H9 (cell line): ENCODE results near the gene PPP1R18. TPM values are rescaled to one million over a fixed set of nuclear protein-coding genes. Genes with fewer than 3 reads are reported as not detected.

Experiments used
- DNase-seq: peaks from one replicate; pipeline ENCODE4 v3.0.0-alpha.2; 2017
- H2AFZ ChIP-seq: one replicate; pipeline ENCODE4 v1.6.1; 2013; ENCODE audit warnings: mild to moderate bottlenecking, low read length, control low read depth, moderate library complexity
- H2AK5ac ChIP-seq: 2 replicates; pipeline ENCODE4 v1.6.1; 2013; ENCODE audit warnings: low read length, control low read depth, mixed read lengths; ENCODE audit not compliant: insufficient read length
- H2BK120ac ChIP-seq: one replicate; pipeline ENCODE4 v1.6.1; 2013; ENCODE audit warnings: low read depth, mild to moderate bottlenecking, low read length, control low read depth, inconsistent platforms; ENCODE audit not compliant: poor library complexity, severe bottlenecking
- H2BK12ac ChIP-seq: 2 replicates; pipeline ENCODE4 v1.6.1; 2013; ENCODE audit warnings: low read length, control low read depth, mixed read lengths, low read depth; ENCODE audit not compliant: insufficient read length
- H2BK15ac ChIP-seq: 2 replicates; pipeline ENCODE4 v1.6.1; 2013; ENCODE audit warnings: low read depth, low read length, control low read depth
- H2BK20ac ChIP-seq: one replicate; pipeline ENCODE4 v1.6.1; 2013; ENCODE audit warnings: low read depth, mild to moderate bottlenecking, low read length, control low read depth, inconsistent platforms; ENCODE audit not compliant: poor library complexity, severe bottlenecking
- H2BK5ac ChIP-seq: 2 replicates; pipeline ENCODE4 v1.6.1; 2013; ENCODE audit warnings: low read length, control low read depth, mixed read lengths; ENCODE audit not compliant: insufficient read length
- H3K14ac ChIP-seq: 2 replicates; pipeline ENCODE4 v1.6.1; 2013; ENCODE audit warnings: low read length, control low read depth; ENCODE audit not compliant: insufficient read depth
- H3K18ac ChIP-seq: 2 replicates; pipeline ENCODE4 v1.6.1; 2013; ENCODE audit warnings: low read depth, mild to moderate bottlenecking, mixed read lengths, low read length, control low read depth; ENCODE audit not compliant: insufficient read length
- H3K23ac ChIP-seq: 2 replicates; pipeline ENCODE4 v1.6.1; 2013; ENCODE audit warnings: low read length, control low read depth, mixed read lengths, low read depth; ENCODE audit not compliant: insufficient read length
- H3K23me2 ChIP-seq: 2 replicates; pipeline ENCODE4 v1.6.1; 2013; ENCODE audit warnings: low read depth, mild to moderate bottlenecking, mixed read lengths, low read length, control low read depth; ENCODE audit not compliant: insufficient read length, poor library complexity, severe bottlenecking
- H3K27ac ChIP-seq: 2 replicates; pipeline ENCODE4 v1.5.1; 2013; ENCODE audit warnings: low read length, control low read depth, mixed read lengths, low read depth; ENCODE audit not compliant: insufficient read length
- H3K27me3 ChIP-seq: 2 replicates; pipeline ENCODE4 v1.6.1; 2013; ENCODE audit warnings: low read length, control low read depth, inconsistent platforms; ENCODE audit not compliant: insufficient read depth
- H3K4ac ChIP-seq: 2 replicates; pipeline ENCODE4 v1.6.1; 2013; ENCODE audit warnings: low read depth, mild to moderate bottlenecking, control low read depth, inconsistent platforms, low read length, moderate library complexity
- H3K4me1 ChIP-seq: 2 replicates; pipeline ENCODE4 v1.6.1; 2013; ENCODE audit warnings: low read length, control low read depth, inconsistent platforms; ENCODE audit not compliant: insufficient read depth
- H3K4me2 ChIP-seq: 2 replicates; pipeline ENCODE4 v1.6.1; 2013; ENCODE audit warnings: low read length, control low read depth, mixed read lengths; ENCODE audit not compliant: insufficient read length, insufficient read depth
- H3K56ac ChIP-seq: 2 replicates; pipeline ENCODE4 v1.6.1; 2013; ENCODE audit warnings: low read depth, mild to moderate bottlenecking, mixed read lengths, low read length, control low read depth; ENCODE audit not compliant: insufficient read length
- H3K79me1 ChIP-seq: 2 replicates; pipeline ENCODE4 v1.6.1; 2013; ENCODE audit warnings: low read depth, mild to moderate bottlenecking, moderate library complexity, low read length, control low read depth, inconsistent platforms; ENCODE audit not compliant: insufficient read depth, poor library complexity, severe bottlenecking
- H3K79me2 ChIP-seq: 2 replicates; pipeline ENCODE4 v1.6.1; 2013; ENCODE audit warnings: low read length, control low read depth, inconsistent platforms; ENCODE audit not compliant: insufficient read depth
- H3K9ac ChIP-seq: 2 replicates; pipeline ENCODE4 v1.6.1; 2013; ENCODE audit warnings: low read length, control low read depth, mixed read lengths; ENCODE audit not compliant: insufficient read length; ENCODE audit errors: extremely low read depth
- H3K9me3 ChIP-seq: one replicate; pipeline ENCODE4 v1.6.1; 2013; ENCODE audit warnings: low read depth, low read length, inconsistent platforms; ENCODE audit not compliant: control insufficient read depth
- H3T11ph ChIP-seq: one replicate; pipeline ENCODE4 v1.6.1; 2013; ENCODE audit warnings: mild to moderate bottlenecking, low read length, control low read depth, inconsistent platforms
- H4K20me1 ChIP-seq: one replicate; pipeline ENCODE4 v1.6.1; 2013; ENCODE audit not compliant: control insufficient read depth, insufficient read length, insufficient read depth
- H4K5ac ChIP-seq: 2 replicates; pipeline ENCODE4 v1.6.1; 2013; ENCODE audit warnings: low read depth, mild to moderate bottlenecking, mixed read lengths, low read length, control low read depth; ENCODE audit not compliant: insufficient read length
- H4K8ac ChIP-seq: replicated peaks from 2 replicates; pipeline ENCODE4 v1.6.1; 2013; ENCODE audit warnings: low read length, control low read depth, mixed read lengths, low read depth; ENCODE audit not compliant: insufficient read length
- H4K91ac ChIP-seq: 2 replicates; pipeline ENCODE4 v1.6.1; 2013; ENCODE audit warnings: low read depth, mild to moderate bottlenecking, moderate library complexity, mixed read lengths, low read length, control low read depth; ENCODE audit not compliant: insufficient read length
- H3K27ac Mint-ChIP-seq, 3 experiments: 2 replicates in 2 of 3; 3 replicates in 1 of 3; pipeline ENCODE4 v1.8.0; 2020 to 2021; ENCODE audit warnings: mixed read lengths in 3 of 3, mild to moderate bottlenecking in 1 of 3, moderate library complexity in 1 of 3
- H3K27me3 Mint-ChIP-seq: 2 replicates; pipeline ENCODE4 v1.8.0; 2021; ENCODE audit warnings: low read depth, mild to moderate bottlenecking, moderate library complexity, mixed read lengths
- H3K36me3 Mint-ChIP-seq, 3 experiments: 2 replicates in 2 of 3; 3 replicates in 1 of 3; pipeline ENCODE4 v1.8.0; 2020 to 2021; ENCODE audit warnings: low read depth in 3 of 3, mixed read lengths in 3 of 3; ENCODE audit not compliant: insufficient read depth in 1 of 3
- H3K4me1 Mint-ChIP-seq, 2 experiments: 2 replicates each; pipeline ENCODE4 v1.8.0; 2020; ENCODE audit warnings: mixed read lengths in 2 of 2
- H3K4me3 Mint-ChIP-seq, 2 experiments: 2 replicates in 1 of 2; 3 replicates in 1 of 2; pipeline ENCODE4 v1.8.0; 2020 to 2021; ENCODE audit warnings: mild to moderate bottlenecking in 2 of 2, mixed read lengths in 2 of 2, moderate library complexity in 1 of 2
- H3K9me3 Mint-ChIP-seq, 2 experiments: 2 replicates in 1 of 2; 3 replicates in 1 of 2; pipeline ENCODE4 v1.8.0; 2020; ENCODE audit warnings: mild to moderate bottlenecking in 2 of 2, mixed read lengths in 2 of 2, moderate library complexity in 1 of 2
- WGBS: extraction: QIAGEN DNeasy Blood & Tissue Kit; methylation state at CpG from one replicate; pipeline ENCODE4 v1.1.7; 2013; ENCODE audit warnings: missing lambda C conversion rate, low lambda C conversion rate, mixed read lengths; ENCODE audit not compliant: insufficient read length; ENCODE audit errors: extremely low coverage; 5-methylcytosine and 5-hydroxymethylcytosine counted together
- total RNA-seq: library from RNA; stranded (reverse); gene quantifications from 2 replicates; pipeline ENCODE4 v1.2.1, GENCODE V29; 2021
- TF ChIP-seq, protein P1 (sequence below): fragments of 200-600 bp; sonication (generic); conservative IDR thresholded peaks from 3 replicates; pipeline ENCODE4 v1.8.0; 2021; ENCODE audit warnings: antibody characterized with exemption, mild to moderate bottlenecking

PPP1R18 gene
- total RNA-seq, 1 experiment from 2014 or later = 28.0 TPM

DNA sequence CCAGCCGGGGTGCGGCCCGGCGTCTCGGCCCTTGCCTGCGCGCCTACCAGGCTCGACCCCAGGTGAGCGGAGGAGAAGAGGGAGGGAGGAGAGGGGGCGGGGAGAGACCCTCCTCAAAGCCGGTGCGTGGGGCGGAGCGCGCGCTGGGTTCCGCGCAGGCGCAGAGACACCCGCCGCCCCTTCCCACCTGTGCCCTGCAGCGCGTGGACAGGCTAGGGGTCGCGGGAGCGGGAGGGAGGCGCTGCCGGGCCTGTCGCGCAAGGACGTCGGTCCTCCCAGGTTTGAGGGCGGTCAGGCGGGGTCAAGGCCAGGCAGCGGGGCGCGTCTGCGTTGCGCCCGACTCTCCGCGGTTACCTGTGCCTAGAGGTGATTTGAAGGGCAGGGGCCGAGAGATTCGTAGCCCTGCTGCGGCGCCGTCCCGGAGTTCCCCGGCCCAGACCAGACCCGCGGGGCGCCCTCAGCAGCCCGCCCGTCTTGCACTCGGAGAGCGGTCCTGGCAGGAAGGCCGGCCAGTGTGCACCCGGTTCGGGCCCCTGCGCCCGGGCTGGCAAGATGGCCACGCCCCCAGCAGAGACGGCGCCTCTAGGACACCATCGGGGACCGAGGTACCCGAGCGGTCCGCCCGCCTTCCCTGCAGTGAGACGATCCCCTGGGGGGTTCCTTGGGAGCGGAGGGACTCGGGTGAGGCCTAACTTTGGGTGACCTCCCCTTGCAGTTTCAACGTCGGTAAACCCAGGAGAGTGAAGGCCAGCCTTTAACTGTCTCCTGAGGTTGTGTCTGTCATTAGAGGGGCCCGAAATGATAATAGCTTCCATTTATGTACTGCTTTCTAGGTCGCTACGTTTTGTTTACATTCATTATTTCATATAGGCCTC lies 39.0 kb downstream of the PPP1R18 start:
- Mint-ChIP-seq H3K27ac (peak overlapping the region in 2 of 3 experiments; percentile 35 to 90; a peak in 3 of 7 replicates), H3K27me3 (no peaks in the 10 kb centered on the region)
- no peak overlapping the region for H3K4ac ChIP-seq

More for the DNA sequence above, 39.0 kb downstream of the PPP1R18 start:
- Histone ChIP-seq H2BK15ac (no peak overlapping the region), H3K23ac (no peak overlapping the region), H3K79me2 (no peaks in the 10 kb centered on the region), H2AFZ (no peak overlapping the region), H3K4me1 (no peaks in the 10 kb centered on the region), H3K4me2 (peak overlapping the region; percentile 76), H2BK5ac (peak overlapping the region; percentile 61), H3K18ac (peak overlapping the region; percentile 85), H4K8ac (no peak overlapping the region), H3K27me3 (no peaks in the 10 kb centered on the region), H2BK120ac (no peak overlapping the region), H3K27ac (no peak overlapping the region), H3K79me1 (peaks cover 2% of the 10 kb centered on the region), H2AK5ac (no peak overlapping the region), H2BK20ac (no peak overlapping the region), H3T11ph (no peak overlapping the region), H3K56ac (no peak overlapping the region), H3K14ac (peak overlapping the region; percentile 83), H4K20me1 (no peaks in the 10 kb centered on the region), H3K9ac (peak overlapping the region; percentile 70), H4K91ac (no peak overlapping the region), H4K5ac (no peak overlapping the region), H3K9me3 (no peaks in the 10 kb centered on the region), H2BK12ac (no peak overlapping the region), H3K23me2 (peaks cover 8% of the 10 kb centered on the region)
- peaks cover 14 to 17% of the 10 kb centered on the region in 2 experiments for H3K4me1 Mint-ChIP-seq
- peak; percentile 89 for DNase-seq
- WGBS = no CpG with 5 or more reads among the region's 78 CpGs
- peak overlapping the region; percentile 85 to 94 for H3K4me3 Mint-ChIP-seq
- H3K9me3 Mint-ChIP-seq = no peaks in the 10 kb centered on the region
- TF ChIP-seq, protein P1, sequence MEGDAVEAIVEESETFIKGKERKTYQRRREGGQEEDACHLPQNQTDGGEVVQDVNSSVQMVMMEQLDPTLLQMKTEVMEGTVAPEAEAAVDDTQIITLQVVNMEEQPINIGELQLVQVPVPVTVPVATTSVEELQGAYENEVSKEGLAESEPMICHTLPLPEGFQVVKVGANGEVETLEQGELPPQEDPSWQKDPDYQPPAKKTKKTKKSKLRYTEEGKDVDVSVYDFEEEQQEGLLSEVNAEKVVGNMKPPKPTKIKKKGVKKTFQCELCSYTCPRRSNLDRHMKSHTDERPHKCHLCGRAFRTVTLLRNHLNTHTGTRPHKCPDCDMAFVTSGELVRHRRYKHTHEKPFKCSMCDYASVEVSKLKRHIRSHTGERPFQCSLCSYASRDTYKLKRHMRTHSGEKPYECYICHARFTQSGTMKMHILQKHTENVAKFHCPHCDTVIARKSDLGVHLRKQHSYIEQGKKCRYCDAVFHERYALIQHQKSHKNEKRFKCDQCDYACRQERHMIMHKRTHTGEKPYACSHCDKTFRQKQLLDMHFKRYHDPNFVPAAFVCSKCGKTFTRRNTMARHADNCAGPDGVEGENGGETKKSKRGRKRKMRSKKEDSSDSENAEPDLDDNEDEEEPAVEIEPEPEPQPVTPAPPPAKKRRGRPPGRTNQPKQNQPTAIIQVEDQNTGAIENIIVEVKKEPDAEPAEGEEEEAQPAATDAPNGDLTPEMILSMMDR = no peak
- H3K36me3 Mint-ChIP-seq = peaks cover 17 to 65% (median 57%) of the 10 kb centered on the region in 3 experiments
